Ovary (tissue), 9 donors: ENCODE measurements around the gene GOLIM4. TPM values are rescaled to one million over a fixed set of nuclear protein-coding genes. Genes with fewer than 3 reads are reported as not detected.

ENCODE experiments used
- DNase-seq, 5 donors: peaks; one replicate each; pipeline ENCODE4 v3.0.0-alpha.2; 2019 to 2020
- H3K27ac ChIP-seq, 2 donors: fragments of 200-600 bp; one replicate each; pipeline versions ENCODE4 v1.5.1 to v1.8.0; 2019 to 2022
- H3K27me3 ChIP-seq: fragments of 200-600 bp; one replicate; pipeline ENCODE4 v1.8.0; 2022
- H3K36me3 ChIP-seq: fragments of 200-600 bp; sonication (generic); one replicate; pipeline ENCODE4 v1.5.1; 2019
- H3K4me1 ChIP-seq: one replicate; pipeline ENCODE4 v1.8.1; 2013; ENCODE audit warnings: mild to moderate bottlenecking, moderate library complexity; ENCODE audit not compliant: insufficient read depth
- H3K4me3 ChIP-seq: fragments of 200-600 bp; sonication (generic); one replicate; pipeline ENCODE4 v1.5.1; 2017
- H3K9me3 ChIP-seq, 2 donors: fragments of 200-600 bp in 1 of 2; sonication (generic) in 1 of 2; one replicate each; pipeline versions ENCODE4 v1.5.1 to v1.8.1; 2013 to 2019; ENCODE audit warnings: mild to moderate bottlenecking in 1 of 2, moderate library complexity in 1 of 2
- CTCF ChIP-seq, 3 donors: fragments of 450-650 bp in 2 of 3; fragments of 200-600 bp in 1 of 3; IDR thresholded peaks; one replicate each; pipeline versions ENCODE4 v1.5.1 to v1.8.0; 2016 to 2022; ENCODE audit warnings: antibody characterized with exemption in 3 of 3, mild to moderate bottlenecking in 1 of 3
- EP300 ChIP-seq: sonication (generic); formaldehyde crosslinking; IDR thresholded peaks from one replicate; pipeline ENCODE4 v1.6.1; 2017; ENCODE audit warnings: antibody characterized with exemption
- POLR2A ChIP-seq: fragments of 450-650 bp; IDR thresholded peaks from one replicate; pipeline ENCODE4 v1.6.1; 2017; ENCODE audit warnings: antibody characterized with exemption, mild to moderate bottlenecking, moderate library complexity
- WGBS, 3 donors: extraction: QIAGEN DNeasy Blood & Tissue Kit in 1 of 3; methylation state at CpG; one replicate each; pipeline versions ENCODE4 v1.1.5 to v1.1.7; 2013 to 2017; 5-methylcytosine and 5-hydroxymethylcytosine counted together
- intact Hi-C, 4 donors: fragments of 100-400 bp; cut with DNase I; formaldehyde crosslinking; loops; one replicate each; pipeline versions ENCODE4 v1.11.0 to v1.15.1; 2022 to 2023
- polyA plus RNA-seq, 2 donors: library from polyadenylated mRNA; stranded (reverse); fragments of 200-250 nt in 1 of 2; fragments of 350-450 nt in 1 of 2; fragmentation: Illumina TruSeq in 1 of 2; extraction: RNeasy Lipid Tissue Mini Kit (QIAGEN cat#74804) in 1 of 2; gene quantifications; one replicate each; pipeline ENCODE4 v1.2.3, GENCODE V29; 2013 to 2014
- total RNA-seq, 7 donors: library from RNA; depleted of rRNA in 2 of 7; stranded (reverse); fragments of >200 nt in 2 of 7; fragmentation: NEBNext Ultra II Directional in 3 of 7; extraction: Animal tissue kit (Norgen Biotek cat#: 25700) in 3 of 7; gene quantifications; one replicate each; pipeline versions ENCODE4 v1.1.0 to v1.2.4, GENCODE V29; 2016 to 2023
- donor health status: DM: no; HTN: no; CAD: no; lungs with moderate emphysema.
- donor health status: DM: no; HTN: no; CAD: no.
- donor health status: Bipolar disorder and iron deficiency.
- donor health status: DM: yes; HTN: yes; CAD: no.
- donor health status: DM: no; HTN: no; CAD: no.
- donor health status: DM: yes; HTN: yes; CAD: no.

Gene GOLIM4
- total and polyA plus RNA-seq, 9 donors, result 15.9 to 29.3 (median 24.1) TPM

GRCh38 chr3:168080022-168080421 lies 15.7 kb downstream of the GOLIM4 start:
- H3K9me3 ChIP-seq, result no peaks in the 10 kb centered on the region
- no peak overlapping the region for H3K4me3 ChIP-seq
- no peak overlapping the region for H3K27ac ChIP-seq
- 84 to 86% (median 86%) methylated on average over 3 of the region's 3 CpGs for WGBS, 3 donors
- TF ChIP-seq EP300 (no peak), CTCF (IDR thresholded peaks at IDR 0.05) (no peak), POLR2A (no peak)
- peaks cover 2% of the 10 kb centered on the region for H3K4me1 ChIP-seq
- H3K27me3 ChIP-seq, result peaks cover 2% of the 10 kb centered on the region
- intact Hi-C loops, result no loop called here
- DNase-seq, result no peak
- no peaks in the 10 kb centered on the region for H3K36me3 ChIP-seq

- Histone ChIP-seq H3K4me3 (no peak overlapping the region), H3K9me3 (no peaks in the 10 kb centered on the region), H3K36me3 (no peaks in the 10 kb centered on the region), H3K27me3 (peaks cover 2% of the 10 kb centered on the region), H3K4me1 (peaks cover 2% of the 10 kb centered on the region), H3K27ac (no peak overlapping the region)
- intact Hi-C loops, result loop anchor here in 1 of 4 donors (5.0 kb wide), 1 partner anchor 910 kb away; no protein-coding TSS in a partner anchor
- no peak for DNase-seq
- 75 to 86% (median 76%) methylated on average over 2 of the region's 2 CpGs for WGBS, 3 donors
- TF ChIP-seq CTCF (IDR thresholded peaks at IDR 0.05), result no peak
Measured at GRCh38 chr3:168077091-168077490, 18.6 kb downstream of the GOLIM4 start.

- H3K27me3 ChIP-seq, result no peaks in the 10 kb centered on the region
- TF ChIP-seq POLR2A, result no peak
- TF ChIP-seq CTCF (IDR thresholded peaks at IDR 0.05), result no peak
- TF ChIP-seq EP300, result no peak
- DNase-seq, result no peak
- WGBS, 3 donors, result 88 to 91% (median 90%) methylated on average over 4 of the region's 4 CpGs
- no peaks in the 10 kb centered on the region for H3K4me1 ChIP-seq
- intact Hi-C loops, result no loop called here
- no peak overlapping the region for H3K27ac ChIP-seq
- no peaks in the 10 kb centered on the region for H3K9me3 ChIP-seq
- no peaks in the 10 kb centered on the region for H3K36me3 ChIP-seq
- no peak overlapping the region for H3K4me3 ChIP-seq
Measured at GRCh38 chr3:168073842-168074605, 21.7 kb downstream of the GOLIM4 start.

GRCh38 chr3:168072323-168072650 lies 23.4 kb downstream of the GOLIM4 start:
- intact Hi-C loops, result no loop called here
- Histone ChIP-seq H3K9me3 (no peaks in the 10 kb centered on the region), H3K27me3 (no peaks in the 10 kb centered on the region), H3K27ac (no peak overlapping the region), H3K4me3 (no peak overlapping the region), H3K36me3 (no peaks in the 10 kb centered on the region), H3K4me1 (no peaks in the 10 kb centered on the region)
- DNase-seq, result no peak
- TF ChIP-seq EP300 (no peak), CTCF (IDR thresholded peaks at IDR 0.05) (no peak), POLR2A (no peak)
